BJ (cell line): ENCODE data around the gene ARHGEF28. TPM values are rescaled to one million over a fixed set of nuclear protein-coding genes. Genes with fewer than 3 reads are reported as not detected.

Source experiments
- CTCF ChIA-PET: fragments of 350-600 bp; formaldehyde crosslinking; extraction: SDS; loops from one replicate; lab custom pipeline; 2021; ENCODE audit warnings: antibody characterized with exemption, inconsistent platforms; lab: Yijun Ruan, JAX
- POLR2A ChIA-PET: fragments of 300-600 bp; sonication (Branson Sonifier 250); formaldehyde crosslinking; extraction: SDS; loops from one replicate; lab custom pipeline; 2021; ENCODE audit warnings: antibody characterized with exemption; lab: Charles Lee
- DNase-seq: peaks from one replicate; pipeline ENCODE4 v3.0.0-alpha.2; 2011; ENCODE audit warnings: low read depth
- H3K27me3 ChIP-seq: 2 replicates; pipeline ENCODE4 v1.6.0; 2011; ENCODE audit warnings: low read length; ENCODE audit not compliant: control insufficient read depth, insufficient read depth
- H3K36me3 ChIP-seq: 2 replicates; pipeline ENCODE4 v1.5.1; 2011; ENCODE audit warnings: low read length; ENCODE audit not compliant: control insufficient read depth, insufficient read depth
- H3K4me3 ChIP-seq: 2 replicates; pipeline ENCODE4 v1.5.1; 2011; ENCODE audit warnings: low read depth, mild to moderate bottlenecking, control low read depth, low read length
- polyA plus RNA-seq: library from polyadenylated mRNA; depleted of rRNA; stranded (reverse); fragments of >200 nt; gene quantifications from 2 replicates; pipeline ENCODE4 v1.2.3, GENCODE V29; 2011
- TF ChIP-seq, protein P1 (sequence below): IDR thresholded peaks from 2 replicates; pipeline ENCODE4 v1.5.1; 2011; ENCODE audit warnings: low read depth, mild to moderate bottlenecking, control low read depth, inconsistent platforms, low read length, moderate library complexity; ENCODE audit not compliant: insufficient read depth

Gene ARHGEF28
- polyA plus RNA-seq, 1 experiment = 2.8 TPM

GRCh38 chr5:73944581-73944980, 318.6 kb downstream of the ARHGEF28 start:
- CTCF ChIA-PET = interaction anchor here (1.1 kb wide), 1 partner anchor 10 kb away, joined by 3 read pairs; no protein-coding TSS in a partner anchor
- Histone ChIP-seq H3K27me3 (no peaks in the 10 kb centered on the region), H3K36me3 (no peaks in the 10 kb centered on the region), H3K4me3 (no peak overlapping the region)
- no peak for DNase-seq
- POLR2A ChIA-PET = no interaction called here
- TF ChIP-seq, protein P1, sequence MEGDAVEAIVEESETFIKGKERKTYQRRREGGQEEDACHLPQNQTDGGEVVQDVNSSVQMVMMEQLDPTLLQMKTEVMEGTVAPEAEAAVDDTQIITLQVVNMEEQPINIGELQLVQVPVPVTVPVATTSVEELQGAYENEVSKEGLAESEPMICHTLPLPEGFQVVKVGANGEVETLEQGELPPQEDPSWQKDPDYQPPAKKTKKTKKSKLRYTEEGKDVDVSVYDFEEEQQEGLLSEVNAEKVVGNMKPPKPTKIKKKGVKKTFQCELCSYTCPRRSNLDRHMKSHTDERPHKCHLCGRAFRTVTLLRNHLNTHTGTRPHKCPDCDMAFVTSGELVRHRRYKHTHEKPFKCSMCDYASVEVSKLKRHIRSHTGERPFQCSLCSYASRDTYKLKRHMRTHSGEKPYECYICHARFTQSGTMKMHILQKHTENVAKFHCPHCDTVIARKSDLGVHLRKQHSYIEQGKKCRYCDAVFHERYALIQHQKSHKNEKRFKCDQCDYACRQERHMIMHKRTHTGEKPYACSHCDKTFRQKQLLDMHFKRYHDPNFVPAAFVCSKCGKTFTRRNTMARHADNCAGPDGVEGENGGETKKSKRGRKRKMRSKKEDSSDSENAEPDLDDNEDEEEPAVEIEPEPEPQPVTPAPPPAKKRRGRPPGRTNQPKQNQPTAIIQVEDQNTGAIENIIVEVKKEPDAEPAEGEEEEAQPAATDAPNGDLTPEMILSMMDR = no peak

GRCh38 chr5:73945505-73945904, 319.5 kb downstream of the ARHGEF28 start:
- H3K4me3 ChIP-seq = no peak overlapping the region
- H3K27me3 ChIP-seq = no peaks in the 10 kb centered on the region
- CTCF ChIA-PET = no interaction called here
- no peaks in the 10 kb centered on the region for H3K36me3 ChIP-seq
- TF ChIP-seq, protein P1 = no peak
- POLR2A ChIA-PET = no interaction called here
- no peak for DNase-seq

DNA sequence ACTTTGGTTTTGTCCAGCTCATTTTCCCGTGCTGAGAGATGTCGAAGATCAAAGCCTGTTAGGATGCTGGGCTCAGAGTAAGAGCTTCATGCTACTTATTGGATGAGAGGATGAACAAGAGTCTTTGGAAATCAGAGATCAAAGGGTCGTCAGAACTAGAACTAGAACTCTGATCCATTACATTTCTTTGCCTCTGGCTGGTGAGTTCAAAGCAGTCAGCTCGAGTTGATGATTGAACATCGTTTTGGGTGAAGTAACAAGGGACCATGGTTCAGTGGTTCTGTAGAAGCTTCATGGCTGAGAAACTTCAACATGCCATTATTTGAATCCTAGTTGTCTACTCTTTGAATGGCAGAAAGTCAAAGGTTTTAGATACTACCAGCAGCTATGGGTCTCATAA, 320.3 kb downstream of the ARHGEF28 start:
- Histone ChIP-seq H3K27me3 (no peaks in the 10 kb centered on the region), H3K36me3 (no peaks in the 10 kb centered on the region), H3K4me3 (no peak overlapping the region)
- TF ChIP-seq, protein P1 = no peak
- ChIA-PET CTCF (interaction anchor here (0.7 to 1.1 kb wide), 2 partner anchors 52 to 1042 kb away, joined by 3 to 4 read pairs; no protein-coding TSS in a partner anchor), POLR2A (no interaction called here)
- no peak for DNase-seq

DNA sequence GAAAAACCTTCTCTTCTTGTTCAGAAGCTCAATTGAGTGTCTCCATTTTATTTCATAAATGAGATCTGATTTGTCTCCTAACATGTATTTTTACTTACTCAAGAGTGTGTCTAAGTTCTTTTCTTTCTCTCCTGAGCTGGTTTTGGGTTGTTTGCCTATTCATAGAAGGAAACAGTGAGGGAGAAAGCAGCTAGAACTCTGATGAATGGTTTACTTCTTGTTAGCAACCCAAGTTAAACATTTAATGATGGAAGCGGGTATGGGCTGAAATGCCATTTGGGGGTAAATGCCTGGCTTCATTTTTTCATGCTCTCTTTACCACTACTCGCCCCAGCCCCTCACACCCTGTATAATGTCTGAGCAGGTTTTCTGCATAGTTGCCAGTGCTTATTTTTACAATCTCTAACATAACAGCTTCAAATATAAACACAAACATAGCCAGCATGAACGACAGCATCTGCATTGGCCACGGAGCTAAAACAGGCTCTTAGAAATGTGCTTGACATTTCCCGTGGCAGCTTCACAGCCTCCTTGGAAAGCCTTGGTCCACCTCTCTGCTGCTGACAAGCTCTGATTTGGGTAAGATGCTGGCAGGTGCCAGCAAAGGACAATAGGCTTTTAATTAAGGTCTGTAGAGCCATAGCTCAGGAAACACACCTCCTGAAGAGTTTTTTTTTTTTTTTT, 321.1 kb downstream of the ARHGEF28 start:
- no peak for DNase-seq
- no peak overlapping the region for H3K4me3 ChIP-seq
- TF ChIP-seq, protein P1 = no peak
- CTCF ChIA-PET = interaction anchor here (0.7 to 1.3 kb wide), 3 partner anchors 51 to 1041 kb away, joined by 3 to 4 read pairs (median 4); no protein-coding TSS in a partner anchor
- H3K27me3 ChIP-seq = no peaks in the 10 kb centered on the region
- no peaks in the 10 kb centered on the region for H3K36me3 ChIP-seq
- POLR2A ChIA-PET = interaction anchor here (0.6 kb wide), 1 partner anchor 984 kb away, joined by 3 read pairs; no protein-coding TSS in a partner anchor

DNA sequence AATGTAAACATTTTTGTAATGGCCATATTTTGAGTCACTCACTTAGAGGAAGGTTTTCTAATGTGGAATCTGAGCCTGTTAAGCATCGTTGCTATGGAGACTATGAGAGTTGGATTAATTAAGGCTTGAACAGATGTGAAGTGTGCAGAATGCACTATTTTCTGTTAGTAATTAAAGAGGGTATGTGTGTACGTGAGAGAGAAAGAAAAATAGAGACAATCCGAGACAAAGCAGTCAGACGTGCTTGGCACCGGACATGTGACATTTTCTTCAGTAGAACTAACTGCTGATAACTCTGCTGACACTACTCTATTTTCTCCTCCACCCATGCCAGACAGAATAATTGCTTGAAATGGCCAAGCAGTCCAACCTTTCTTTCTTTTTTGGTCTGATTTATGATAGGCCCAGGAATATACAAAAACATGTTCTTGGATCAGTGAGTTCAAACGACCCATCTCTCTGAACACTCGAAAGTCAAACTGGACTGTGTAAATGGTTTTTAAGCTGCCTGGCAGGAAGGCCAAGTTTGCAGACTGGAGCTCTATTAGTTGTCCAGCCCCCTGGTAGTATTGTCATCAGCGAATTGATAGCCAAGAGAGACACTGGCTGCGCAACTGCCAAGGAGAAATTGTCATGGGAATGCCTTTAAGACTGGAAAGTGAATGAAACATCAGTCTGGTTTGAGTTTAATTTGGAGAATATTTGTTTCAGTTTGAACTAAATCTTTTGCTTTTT, 322.1 kb downstream of the ARHGEF28 start:
- Histone ChIP-seq H3K36me3 (no peaks in the 10 kb centered on the region), H3K4me3 (no peak overlapping the region), H3K27me3 (peaks cover 2% of the 10 kb centered on the region; the same call in 1 of the 2 replicates)
- TF ChIP-seq, protein P1 = no peak
- ChIA-PET POLR2A (no interaction called here), CTCF (interaction anchor here (1.3 kb wide), 1 partner anchor 701 kb away, joined by 4 read pairs; no protein-coding TSS in a partner anchor)
- no peak for DNase-seq
